IMR-90 (cell line): ENCODE data around the gene SEC16B. TPM values are rescaled to one million over a fixed set of nuclear protein-coding genes. Genes with fewer than 3 reads are reported as not detected.

Experiments used
- ATAC-seq: fragments of 200-7000 bp; cut with Tn5 transposase; 2 replicates; pipeline ENCODE4 v1.9.1; 2020; ENCODE audit warnings: low read depth, mild to moderate bottlenecking, moderate library complexity
- BruUV-seq: library from RNA; stranded (reverse); fragments of 400-500 nt; replicated peaks from 2 replicates; lab custom pipeline; 2021; lab: Mats Ljungman, UMichigan
- CTCF ChIA-PET: fragments of 300-600 bp; formaldehyde crosslinking; extraction: SDS; loops from one replicate; lab custom pipeline; 2021; ENCODE audit warnings: antibody characterized with exemption; lab: Yijun Ruan, JAX
- POLR2A ChIA-PET: fragments of 300-600 bp; sonication (Branson Sonifier 250); formaldehyde crosslinking; loops from one replicate; lab custom pipeline; 2022; ENCODE audit warnings: antibody characterized with exemption; ENCODE audit not compliant: unreplicated experiment; lab: Charles Lee
- DNase-seq: peaks from one replicate; pipeline ENCODE4 v3.0.0; 2013
- H2AFZ ChIP-seq: replicated peaks from 2 replicates; pipeline ENCODE3; 2013; ENCODE audit warnings: low read length, mild to moderate bottlenecking; ENCODE audit not compliant: poor library complexity
- H2AK5ac ChIP-seq: 2 replicates; pipeline ENCODE4 v1.6.1; 2013; ENCODE audit warnings: low read depth, low read length, inconsistent platforms
- H2AK9ac ChIP-seq: replicated peaks from 2 replicates; pipeline ENCODE3; 2013; ENCODE audit warnings: mild to moderate bottlenecking, low read depth, low read length, moderate library complexity; ENCODE audit not compliant: poor library complexity
- H2BK120ac ChIP-seq: 2 replicates; pipeline ENCODE4 v1.6.1; 2013; ENCODE audit warnings: low read depth, low read length, inconsistent platforms
- H2BK15ac ChIP-seq: 3 replicates; pipeline ENCODE4 v1.6.1; 2013; ENCODE audit warnings: low read depth, low read length, inconsistent platforms
- H2BK20ac ChIP-seq: 2 replicates; pipeline ENCODE4 v1.6.1; 2013; ENCODE audit warnings: low read depth, mild to moderate bottlenecking, inconsistent platforms, low read length, moderate library complexity
- H2BK5ac ChIP-seq: 2 replicates; pipeline ENCODE4 v1.6.1; 2013; ENCODE audit warnings: mild to moderate bottlenecking, low read depth, low read length, inconsistent platforms; ENCODE audit not compliant: poor library complexity, severe bottlenecking
- H3K14ac ChIP-seq: replicated peaks from 2 replicates; pipeline ENCODE4 v1.6.1; 2013; ENCODE audit warnings: low read depth, low read length, inconsistent platforms
- H3K18ac ChIP-seq: 2 replicates; pipeline ENCODE4 v1.6.1; 2013; ENCODE audit warnings: low read depth, low read length, control low read depth
- H3K23ac ChIP-seq: 2 replicates; pipeline ENCODE4 v1.6.1; 2013; ENCODE audit warnings: low read depth, low read length, inconsistent platforms
- H3K27ac ChIP-seq: 2 replicates; pipeline ENCODE4 v1.5.1; 2013; ENCODE audit warnings: mild to moderate bottlenecking, control low read depth, low read length; ENCODE audit not compliant: insufficient read depth
- H3K27me3 ChIP-seq: 2 replicates; pipeline ENCODE4 v1.6.1; 2013; ENCODE audit warnings: low read length; ENCODE audit not compliant: control insufficient read depth, insufficient read depth
- H3K36me3 ChIP-seq: 2 replicates; pipeline ENCODE4 v1.6.1; 2013; ENCODE audit warnings: low read length, mixed read lengths; ENCODE audit not compliant: control insufficient read depth, insufficient read depth
- H3K4ac ChIP-seq: 2 replicates; pipeline ENCODE4 v1.6.1; 2013; ENCODE audit warnings: low read depth, low read length, inconsistent platforms
- H3K4me1 ChIP-seq: 2 replicates; pipeline ENCODE4 v1.6.1; 2013; ENCODE audit warnings: low read length, mixed read lengths; ENCODE audit not compliant: control insufficient read depth, insufficient read depth
- H3K4me2 ChIP-seq: 2 replicates; pipeline ENCODE4 v1.6.1; 2013; ENCODE audit warnings: low read depth, mild to moderate bottlenecking, control low read depth, low read length, moderate library complexity
- H3K4me3 ChIP-seq: 2 replicates; pipeline ENCODE4 v1.5.1; 2013; ENCODE audit warnings: low read depth, mild to moderate bottlenecking, control low read depth, low read length, moderate library complexity; ENCODE audit not compliant: insufficient read depth
- H3K56ac ChIP-seq: 2 replicates; pipeline ENCODE4 v1.6.1; 2013; ENCODE audit warnings: low read length, inconsistent platforms; ENCODE audit not compliant: insufficient read depth; ENCODE audit errors: extremely low read depth
- H3K79me1 ChIP-seq, 2 experiments: 2 replicates each; pipeline ENCODE4 v1.6.1; 2013; ENCODE audit warnings: low read length in 2 of 2, inconsistent platforms in 1 of 2, low read depth in 1 of 2
- H3K9ac ChIP-seq: 2 replicates; pipeline ENCODE4 v1.6.1; 2013; ENCODE audit warnings: low read depth, low read length, control low read depth
- H3K9me1 ChIP-seq: 2 replicates; pipeline ENCODE4 v1.6.1; 2013; ENCODE audit warnings: low read length, inconsistent platforms; ENCODE audit not compliant: insufficient read depth
- H3K9me3 ChIP-seq: 2 replicates; pipeline ENCODE4 v1.6.1; 2013; ENCODE audit warnings: low read length; ENCODE audit not compliant: control insufficient read depth, insufficient read depth
- H4K20me1 ChIP-seq: 2 replicates; pipeline ENCODE4 v1.6.1; 2013; ENCODE audit warnings: low read length, inconsistent platforms; ENCODE audit not compliant: insufficient read depth
- H4K5ac ChIP-seq: 2 replicates; pipeline ENCODE4 v1.6.1; 2013; ENCODE audit warnings: mild to moderate bottlenecking, low read depth, low read length, control low read depth
- H4K8ac ChIP-seq, 2 experiments: 2 replicates each; pipeline ENCODE4 v1.6.1; 2013; ENCODE audit warnings: low read depth in 2 of 2, low read length in 2 of 2, control low read depth in 1 of 2, inconsistent platforms in 1 of 2
- H4K91ac ChIP-seq: 2 replicates; pipeline ENCODE4 v1.6.1; 2013; ENCODE audit warnings: low read depth, low read length, inconsistent platforms; ENCODE audit not compliant: insufficient read depth
- MAZ ChIP-seq: IDR thresholded peaks from 2 replicates; pipeline ENCODE4 v1.6.1; 2012; ENCODE audit warnings: low read depth, mild to moderate bottlenecking, low read length, improper control_type of control experiment, moderate library complexity, borderline replicate concordance
- MXI1 ChIP-seq: IDR thresholded peaks from 2 replicates; pipeline ENCODE4 v1.6.1; 2012; ENCODE audit warnings: low read depth, mild to moderate bottlenecking, low read length, moderate library complexity, borderline replicate concordance
- NFE2L2 ChIP-seq: fragments of 150-350 bp; IDR thresholded peaks from 2 replicates; pipeline ENCODE4 v1.6.1; 2016; ENCODE audit warnings: low read depth, mild to moderate bottlenecking, low read length
- POLR2A ChIP-seq: IDR thresholded peaks from 2 replicates; pipeline ENCODE4 v1.6.1; 2012; ENCODE audit warnings: mild to moderate bottlenecking, low read depth, low read length
- RFX5 ChIP-seq: IDR thresholded peaks from 2 replicates; pipeline ENCODE4 v1.8.0; 2012; ENCODE audit warnings: low read depth, mild to moderate bottlenecking, low read length, moderate library complexity
- SMC3 ChIP-seq: fragments of 150-350 bp; IDR thresholded peaks from 2 replicates; pipeline ENCODE4 v1.6.1; 2016; ENCODE audit warnings: low read depth, mild to moderate bottlenecking, antibody characterized with exemption, low read length, moderate library complexity
- WGBS, 2 experiments: methylation state at CpG; one replicate each; pipeline versions ENCODE4 v1.1.5 to v1.1.7; 2013; ENCODE audit warnings: missing lambda C conversion rate in 2 of 2; ENCODE audit not compliant: insufficient read length in 1 of 2; ENCODE audit errors: extremely low coverage in 2 of 2; 5-methylcytosine and 5-hydroxymethylcytosine counted together
- dilution Hi-C: fragments of 300-500 bp; cut with HindIII; formaldehyde crosslinking; loops from one replicate; pipeline ENCODE4 v1.14.3; 2018; ENCODE audit warnings: low sequenced_read_pairs; ENCODE audit not compliant: unreplicated experiment
- in situ Hi-C: fragments of 300-500 bp; cut with MboI; formaldehyde crosslinking; loops from 3 replicates; pipeline ENCODE4 v1.14.3; 2019; ENCODE audit warnings: low sequenced_read_pairs, inconsistent platforms, mixed read lengths
- intact Hi-C: fragments of 100-400 bp; cut with micrococcal nuclease; formaldehyde crosslinking; loops from 2 replicates; pipeline ENCODE4 v1.10.0; 2022
- polyA plus RNA-seq, 3 experiments: library from polyadenylated mRNA; depleted of rRNA; stranded (reverse); fragments of >200 nt; gene quantifications; 2 replicates each; pipeline ENCODE4 v1.2.3, GENCODE V29; 2012; ENCODE audit warnings: low replicate concordance in 1 of 3
- total RNA-seq: library from RNA; depleted of rRNA; stranded (reverse); fragments of >200 nt; gene quantifications from 2 replicates; pipeline ENCODE4 v1.2.3, GENCODE V29; 2012

Gene SEC16B
- total and polyA plus RNA-seq, 2 of the 4 experiments (the other 2 are of a cell fraction), result 4.3 TPM

DNA sequence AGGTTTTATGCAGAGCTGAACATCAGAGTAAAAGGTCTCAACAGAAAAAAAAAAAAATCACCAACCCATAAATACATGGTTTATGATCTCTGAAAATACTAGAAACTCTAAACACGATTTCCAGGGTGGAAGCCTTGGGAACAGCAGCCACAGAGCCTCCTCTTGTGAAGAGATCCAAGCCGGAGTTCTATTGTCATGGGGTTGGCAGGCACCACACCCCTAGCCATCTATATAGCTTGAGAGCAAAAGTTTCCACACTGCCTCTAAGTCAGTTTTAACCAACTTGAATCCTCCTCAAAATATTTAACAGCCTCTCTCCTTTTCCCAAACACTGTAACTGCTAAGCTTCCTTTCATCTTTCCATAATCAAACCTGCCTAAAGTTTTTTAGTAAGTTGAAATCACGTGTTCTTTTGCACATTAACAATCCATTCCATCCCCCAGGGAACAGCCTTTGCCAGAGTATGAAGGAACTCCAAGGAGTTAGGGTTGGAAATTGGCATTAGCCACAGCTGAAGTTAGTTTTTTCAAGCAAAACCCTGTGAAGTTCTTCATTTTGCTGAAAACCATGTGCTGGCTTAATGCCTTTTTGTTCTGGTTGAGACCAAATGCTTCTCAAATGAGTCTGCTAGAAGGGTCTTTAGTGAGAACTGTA, 13.8 kb upstream of the SEC16B start (continued):
- no peak for TF ChIP-seq MXI1
- no peak for TF ChIP-seq NFE2L2
- TF ChIP-seq SMC3, result no peak
- no peak for TF ChIP-seq MAZ

GRCh38 chr1:177983077-177983476, 13.2 kb upstream of the SEC16B start:
- Histone ChIP-seq H3K9me1 (no peaks in the 10 kb centered on the region), H4K91ac (no peak overlapping the region), H3K9ac (no peak overlapping the region), H4K8ac (0 out of 4 replicates have a peak overlapping the region, but pooled peaks of 1 of the 2 experiments have one; percentile 32), H3K4ac (no peak overlapping the region), H2AK9ac (no peak overlapping the region), H2BK20ac (no peak overlapping the region), H2BK120ac (no peak overlapping the region), H3K27ac (no peak overlapping the region), H3K9me3 (no peaks in the 10 kb centered on the region), H3K4me3 (no peak overlapping the region), H3K36me3 (no peaks in the 10 kb centered on the region), H4K5ac (peak overlapping the region; percentile 36; the same call in 1 of the 2 replicates), H2BK5ac (no peak overlapping the region), H3K4me1 (peaks cover 2% of the 10 kb centered on the region; the same call in 1 of the 2 replicates), H3K79me1 (peaks cover 0 to 3% of the 10 kb centered on the region in 2 experiments; a peak in 1 of 4 replicates), H2AK5ac (no peak overlapping the region), H2BK15ac (no peak overlapping the region), H3K23ac (no peak overlapping the region), H3K56ac (no peak overlapping the region), H3K18ac (no peak overlapping the region), H3K4me2 (no peak overlapping the region), H3K27me3 (no peaks in the 10 kb centered on the region), H2AFZ (no peak overlapping the region), H4K20me1 (no peaks in the 10 kb centered on the region), H3K14ac (no peak overlapping the region)
- no peak for ATAC-seq
- TF ChIP-seq SMC3, result no peak
- no peak for TF ChIP-seq POLR2A
- no peak for TF ChIP-seq RFX5
- intact Hi-C loops, result no loop called here
- 80% methylated on average over 1 of the region's 5 CpGs; no CpG with 5 or more reads in 1 of the 2 experiments for WGBS, 2 experiments
- ChIA-PET CTCF (interaction anchor here (0.7 kb wide), 1 partner anchor 213 kb away, joined by 3 read pairs; no protein-coding TSS in a partner anchor), POLR2A (no interaction called here)
- no peak for DNase-seq
- no TSS peak for BruUV-seq
- in situ Hi-C loops, result no loop called here
- dilution Hi-C loops, result no loop called here
